Fibroblast of lung (primary cell): ENCODE results near the gene ESF1.

ENCODE experiments used
- CTCF ChIP-seq, 2 donors: IDR thresholded peaks in 1 of 2; conservative IDR thresholded peaks in 1 of 2; 1 replicate in 1 of 2; 2 replicates in 1 of 2; pipeline ENCODE4 v1.5.1; 2011 to 2012; ENCODE audit warnings: low read length in 2 of 2, control low read depth in 1 of 2, inconsistent platforms in 1 of 2, low read depth in 1 of 2, mild to moderate bottlenecking in 1 of 2
- EZH2 ChIP-seq: IDR thresholded peaks from 2 replicates; pipeline ENCODE4 v1.5.1; 2012; ENCODE audit warnings: low read length, control low read depth, mild to moderate bottlenecking; ENCODE audit errors: missing control alignments

- TF ChIP-seq CTCF (conservative IDR thresholded peaks at IDR 0.05 in 1 of 2, IDR thresholded peaks at IDR 0.05 in 1 of 2; ENCODE audit: low read depth in 1 of 2, low read length in 2 of 2) = no peak
- no peak for TF ChIP-seq EZH2
These were observed 114.6 kb downstream of the ESF1 start for GRCh38 chr20:13670160-13670559.
